CD4-positive, alpha-beta T cell (primary cell): ENCODE results near the gene ADGRG1. TPM values are rescaled to one million over a fixed set of nuclear protein-coding genes. Genes with fewer than 3 reads are reported as not detected.
"Not testable (repeated sequence)": the region's sequence is repeated elsewhere in the genome, so short reads cannot be mapped to it uniquely, and the experiment has no call there.

ENCODE experiments used
- ATAC-seq: fragments of 200-7000 bp; cut with Tn5 transposase; one replicate; pipeline ENCODE4 v1.10.0; 2022; ENCODE audit warnings: mild to moderate bottlenecking; ENCODE audit not compliant: poor library complexity
- CTCF ChIA-PET: fragments of 350-600 bp; sonication (Branson Sonifier 250); formaldehyde crosslinking; loops from one replicate; lab custom pipeline; 2021; ENCODE audit warnings: antibody characterized with exemption, inconsistent platforms; lab: Charles Lee
- POLR2A ChIA-PET: fragments of 350-600 bp; sonication (Branson Sonifier 250); formaldehyde crosslinking; loops from one replicate; lab custom pipeline; 2021; ENCODE audit warnings: antibody characterized with exemption, inconsistent platforms; lab: Charles Lee
- DNase-seq, 14 experiments: peaks; one replicate each; pipeline ENCODE4 v3.0.0-alpha.2; 2013 to 2020; ENCODE audit warnings: mixed read lengths in 2 of 14
- H3K27ac ChIP-seq, 2 donors: one replicate each; pipeline versions ENCODE4 v1.5.1 to v1.7.0; 2013; ENCODE audit warnings: low read length in 2 of 2, low read depth in 1 of 2, mild to moderate bottlenecking in 1 of 2
- H3K27me3 ChIP-seq, 2 experiments: 1 replicate in 1 of 2; 2 replicates in 1 of 2; pipeline versions ENCODE4 v1.6.1 to v1.7.0; 2013; ENCODE audit warnings: low read length in 2 of 2, control low read depth in 1 of 2, mild to moderate bottlenecking in 1 of 2, moderate library complexity in 1 of 2; ENCODE audit not compliant: insufficient read depth in 2 of 2, control insufficient read depth in 1 of 2
- H3K36me3 ChIP-seq: one replicate; pipeline ENCODE4 v1.6.1; 2013; ENCODE audit warnings: low read length, control low read depth; ENCODE audit not compliant: insufficient read depth
- H3K4me1 ChIP-seq: one replicate; pipeline ENCODE4 v1.6.1; 2013; ENCODE audit warnings: low read length, control low read depth; ENCODE audit not compliant: insufficient read depth
- H3K4me3 ChIP-seq: one replicate; pipeline ENCODE4 v1.5.1; 2013; ENCODE audit warnings: mild to moderate bottlenecking, low read length, moderate library complexity
- H3K9me3 ChIP-seq, 2 experiments: 1 replicate in 1 of 2; 2 replicates in 1 of 2; pipeline versions ENCODE4 v1.6.1 to v1.7.0; 2013; ENCODE audit warnings: low read length in 2 of 2, mild to moderate bottlenecking in 2 of 2, control low read depth in 1 of 2, moderate library complexity in 1 of 2; ENCODE audit not compliant: control insufficient read depth in 1 of 2, insufficient read depth in 1 of 2
- H3K27ac Mint-ChIP-seq: one replicate; pipeline ENCODE4 v1.8.0; 2020; ENCODE audit warnings: mixed read lengths
- H3K27me3 Mint-ChIP-seq: one replicate; pipeline ENCODE4 v1.8.0; 2021; ENCODE audit warnings: mixed read lengths
- H3K36me3 Mint-ChIP-seq: one replicate; pipeline ENCODE4 v1.8.0; 2021; ENCODE audit warnings: low read depth, mixed read lengths
- H3K4me1 Mint-ChIP-seq: one replicate; pipeline ENCODE4 v1.8.0; 2021; ENCODE audit warnings: low read depth, mixed read lengths
- H3K4me3 Mint-ChIP-seq: one replicate; pipeline ENCODE4 v1.8.0; 2020; ENCODE audit warnings: mild to moderate bottlenecking, mixed read lengths
- H3K9me3 Mint-ChIP-seq: one replicate; pipeline ENCODE4 v1.8.0; 2020; ENCODE audit warnings: mixed read lengths
- CTCF ChIP-seq: fragments of 200-600 bp; IDR thresholded peaks from one replicate; pipeline ENCODE4 v1.8.0; 2022; ENCODE audit warnings: antibody characterized with exemption, mild to moderate bottlenecking
- intact Hi-C, 2 experiments: fragments of 100-400 bp; cut with DNase I in 1 of 2; cut with micrococcal nuclease in 1 of 2; formaldehyde crosslinking; loops; one replicate each; pipeline versions ENCODE4 v1.15.1 to v1.9.0; 2023 to 2025; cut with DNase I, micrococcal nuclease
- total RNA-seq, 174 experiments: library from RNA in 2 of 174; stranded (reverse) in 2 of 174; gene quantifications; one replicate each; pipeline ENCODE4 v1.2.3 and lab custom pipeline; 2021 to 2026

The ADGRG1 gene
- total RNA-seq, 2 experiments from 2014 or later = 1.8 to 2.3 TPM

DNA sequence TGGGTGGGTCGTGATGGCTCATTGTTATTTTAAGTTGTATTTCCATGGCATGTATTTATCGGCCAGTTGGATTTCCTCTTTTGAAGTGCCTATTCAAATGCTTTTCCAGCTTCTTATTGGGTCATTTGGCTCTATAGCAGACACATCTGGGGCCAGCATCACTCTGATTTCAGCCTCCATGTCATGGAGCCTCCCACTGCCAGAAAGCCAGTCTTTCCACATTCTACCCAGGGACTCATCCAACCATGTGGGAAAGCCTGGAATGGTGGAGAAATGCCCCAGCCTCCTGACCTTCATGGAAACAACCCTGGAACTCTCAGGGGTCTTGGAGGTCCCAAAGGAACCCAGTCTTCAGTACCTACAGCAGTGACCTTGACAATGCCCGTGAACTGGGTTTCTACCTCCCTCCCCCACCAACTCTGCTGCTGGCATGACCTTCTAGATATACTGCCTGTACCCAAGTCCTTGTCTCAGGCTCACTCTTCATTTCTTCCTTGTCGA lies 33.8 kb upstream of the ADGRG1 start:
- H3K36me3 Mint-ChIP-seq = peaks cover 8% of the 10 kb centered on the region
- H3K4me3 ChIP-seq = no peak overlapping the region
- ChIA-PET POLR2A (interaction anchor here (2.8 kb wide), 1 partner anchor 7 kb away, joined by 15 read pairs; no protein-coding TSS in a partner anchor), CTCF (interaction anchor here (1.0 kb wide), 2 partner anchors 19 to 54 kb away, joined by 3 read pairs; no protein-coding TSS in a partner anchor)
- H3K9me3 Mint-ChIP-seq = peaks cover 5% of the 10 kb centered on the region
- H3K36me3 ChIP-seq = no peaks in the 10 kb centered on the region
- ATAC-seq (no peak), DNase-seq (no peak)
- H3K4me1 Mint-ChIP-seq = peaks cover 44% of the 10 kb centered on the region
- no peak overlapping the region for H3K4me3 Mint-ChIP-seq
- TF ChIP-seq CTCF = no peak
- H3K27ac Mint-ChIP-seq = no peak overlapping the region
- H3K4me1 ChIP-seq = peaks cover 36% of the 10 kb centered on the region
- intact Hi-C loops = loop anchor here in 1 of 2 experiments (5.0 kb wide), 1 partner anchor 138 kb away; no protein-coding TSS in a partner anchor
- H3K27me3 Mint-ChIP-seq = no peaks in the 10 kb centered on the region
- peaks cover 4 to 7% of the 10 kb centered on the region in 2 experiments for H3K9me3 ChIP-seq
- no peaks in the 10 kb centered on the region for H3K27me3 ChIP-seq
- no peak overlapping the region for H3K27ac ChIP-seq

- H3K36me3 ChIP-seq, H3K27ac ChIP-seq, H3K4me3 Mint-ChIP-seq, H3K4me3 ChIP-seq, H3K9me3 ChIP-seq, ATAC-seq, CTCF ChIA-PET, H3K36me3 Mint-ChIP-seq, intact Hi-C loops, POLR2A ChIA-PET, H3K27me3 Mint-ChIP-seq, H3K27ac Mint-ChIP-seq, DNase-seq, H3K9me3 Mint-ChIP-seq, H3K27me3 ChIP-seq: not testable (repeated sequence)
- H3K4me1 ChIP-seq = peaks cover 46% of the 10 kb centered on the region
- H3K4me1 Mint-ChIP-seq = peaks cover 40% of the 10 kb centered on the region
These were observed 32.2 kb upstream of the ADGRG1 start for GRCh38 chr16:57596234-57596633.

DNA sequence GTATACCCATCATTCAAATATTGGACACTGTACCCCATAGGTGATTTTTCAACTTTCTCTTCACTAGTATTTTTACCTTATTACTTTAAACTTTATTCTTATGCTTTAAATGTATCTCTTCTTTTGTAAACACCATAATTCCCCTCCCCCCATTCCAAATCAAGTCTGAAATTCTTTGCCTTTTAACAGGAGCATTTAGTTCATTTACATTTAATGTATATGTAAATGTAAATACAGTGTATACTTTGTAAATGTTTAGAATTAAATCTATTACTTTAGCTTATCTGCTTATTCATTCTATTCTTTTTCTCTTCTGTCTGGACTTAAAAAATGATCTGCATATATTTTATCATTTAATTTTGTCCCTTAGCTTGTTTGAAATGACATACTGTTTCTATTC lies 30.0 kb upstream of the ADGRG1 start:
- Mint-ChIP-seq H3K27ac (no peak overlapping the region), H3K27me3 (no peaks in the 10 kb centered on the region), H3K36me3 (peaks cover 8% of the 10 kb centered on the region), H3K4me3 (no peak overlapping the region), H3K9me3 (peaks cover 5% of the 10 kb centered on the region), H3K4me1 (peaks cover 35% of the 10 kb centered on the region)
- DNase-seq (no peak), ATAC-seq (no peak)
- Histone ChIP-seq H3K9me3 (peaks cover 4 to 7% of the 10 kb centered on the region in 2 experiments), H3K4me1 (peaks cover 41% of the 10 kb centered on the region), H3K27me3 (no peaks in the 10 kb centered on the region), H3K27ac (no peak overlapping the region), H3K4me3 (no peak overlapping the region), H3K36me3 (no peaks in the 10 kb centered on the region)
- ChIA-PET CTCF (interaction anchor here (0.6 kb wide), 1 partner anchor 9 kb away, joined by 4 read pairs; no protein-coding TSS in a partner anchor), POLR2A (no interaction called here)
- TF ChIP-seq CTCF = no peak
- intact Hi-C loops = no loop called here
